OCI-LY7 (cell line): ENCODE data around the gene POLR1B.

ENCODE experiments used
- CTCF ChIP-seq: fragments of 200-600 bp; sonication (generic); conservative IDR thresholded peaks from 2 replicates; pipeline ENCODE4 v1.5.1; 2014; ENCODE audit warnings: mild to moderate bottlenecking, antibody characterized with exemption, low read length, moderate library complexity, mixed read lengths
- EZH2phosphoT487 ChIP-seq: fragments of 200-600 bp; sonication (generic); IDR thresholded peaks from 2 replicates; pipeline ENCODE4 v1.6.1; 2018; ENCODE audit warnings: low read depth, borderline replicate concordance, mild to moderate bottlenecking, mixed run types, antibody characterized with exemption, low read length, moderate library complexity, mixed read lengths

- no peak for TF ChIP-seq EZH2phosphoT487
- TF ChIP-seq CTCF, result no peak
These were observed 25.5 kb upstream of the POLR1B start for GRCh38 chr2:112516801-112517200.
